ENCODE data around the gene EIF5. TPM values are rescaled to one million over a fixed set of nuclear protein-coding genes. Genes with fewer than 3 reads are reported as not detected.

Gene EIF5
- polyA plus RNA-seq, 1 donor, result 197 TPM

DNA sequence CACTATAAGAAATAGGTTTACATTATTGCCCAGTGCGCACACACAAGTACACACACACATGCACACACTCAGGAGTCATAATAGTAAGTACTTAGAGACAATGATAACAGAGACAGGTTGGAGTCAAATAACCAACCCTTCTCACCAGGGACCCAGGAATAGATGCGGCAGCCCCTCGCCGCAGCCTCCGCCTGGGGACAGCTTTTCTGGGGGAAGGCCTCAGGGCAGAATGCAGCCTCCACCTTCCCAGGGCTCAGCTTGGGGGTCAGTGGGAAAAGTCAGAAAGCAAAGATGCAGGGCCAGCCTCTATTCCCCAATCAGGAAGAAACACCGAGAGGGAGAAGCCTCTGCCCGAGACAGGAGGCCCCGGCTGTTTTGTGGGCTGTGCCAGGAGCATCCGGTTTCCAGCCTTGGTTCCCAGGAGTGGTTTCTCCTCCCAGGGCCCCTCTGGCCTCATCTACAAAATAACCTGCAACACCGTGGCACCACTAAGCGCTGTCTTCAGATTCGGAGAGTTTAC lies 23.4 kb upstream of the EIF5 start:
- Histone ChIP-seq H3K27me3 (ENCODE audit: control insufficient read depth, insufficient read depth, low read length) (no peaks in the 10 kb centered on the region), H3K27ac (ENCODE audit: low read length) (no peak overlapping the region), H3K9me3 (ENCODE audit: control insufficient read depth, low read depth, low read length) (peaks cover 7% of the 10 kb centered on the region), H3K4me1 (ENCODE audit: control insufficient read depth, insufficient read depth, low read length) (no peaks in the 10 kb centered on the region), H3K4me3 (ENCODE audit: low read length) (no peak overlapping the region), H3K36me3 (ENCODE audit: control insufficient read depth, insufficient read depth, low read length) (no peaks in the 10 kb centered on the region)
- WGBS (ENCODE audit: insufficient coverage, low lambda C conversion rate), result no CpG with 5 or more reads among the region's 12 CpGs
- DNase-seq, result no peak

- H3K27me3 ChIP-seq (ENCODE audit: control insufficient read depth, insufficient read depth, low read length), result no peaks in the 10 kb centered on the region
- WGBS (ENCODE audit: insufficient coverage, low lambda C conversion rate), result 60% methylated on average over 1 of the region's 31 CpGs
- no peaks in the 10 kb centered on the region for H3K4me1 ChIP-seq (ENCODE audit: control insufficient read depth, insufficient read depth, low read length)
- H3K27ac ChIP-seq (ENCODE audit: low read length), result no peak overlapping the region
- no peak for DNase-seq
- H3K36me3 ChIP-seq (ENCODE audit: control insufficient read depth, insufficient read depth, low read length), result no peaks in the 10 kb centered on the region
- H3K4me3 ChIP-seq (ENCODE audit: low read length), result no peak overlapping the region
- peaks cover 6% of the 10 kb centered on the region for H3K9me3 ChIP-seq (ENCODE audit: control insufficient read depth, low read depth, low read length)
Measured at GRCh38 chr14:103311171-103311997, 22.7 kb upstream of the EIF5 start.

GRCh38 chr14:103312006-103312635 lies 21.9 kb upstream of the EIF5 start:
- no peak for DNase-seq
- Histone ChIP-seq H3K36me3 (ENCODE audit: control insufficient read depth, insufficient read depth, low read length) (no peaks in the 10 kb centered on the region), H3K4me1 (ENCODE audit: control insufficient read depth, insufficient read depth, low read length) (no peaks in the 10 kb centered on the region), H3K9me3 (ENCODE audit: control insufficient read depth, low read depth, low read length) (no peaks in the 10 kb centered on the region), H3K27ac (ENCODE audit: low read length) (no peak overlapping the region), H3K27me3 (ENCODE audit: control insufficient read depth, insufficient read depth, low read length) (no peaks in the 10 kb centered on the region), H3K4me3 (ENCODE audit: low read length) (no peak overlapping the region)
- WGBS (ENCODE audit: insufficient coverage, low lambda C conversion rate), result no CpG with 5 or more reads among the region's 14 CpGs

DNA sequence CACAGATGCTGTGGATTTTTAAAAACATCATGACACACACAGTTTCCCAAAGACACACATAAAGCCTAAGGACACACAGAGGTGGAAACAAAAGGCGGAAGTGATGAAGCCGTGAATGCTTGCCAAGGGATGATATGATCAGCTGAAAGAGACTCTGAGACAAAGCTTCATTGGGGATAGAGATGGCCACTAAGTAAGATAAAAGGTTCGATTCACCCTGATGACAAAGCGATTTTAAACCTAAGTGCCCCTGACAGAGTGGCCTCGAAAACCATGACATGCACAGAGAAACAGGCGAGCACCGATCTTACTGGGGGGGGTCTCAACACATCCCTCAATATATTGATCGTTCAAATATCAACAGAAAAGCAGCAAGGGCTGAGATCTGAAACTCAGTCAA lies 20.3 kb upstream of the EIF5 start:
- H3K27ac ChIP-seq (ENCODE audit: low read length), result no peak overlapping the region
- WGBS (ENCODE audit: insufficient coverage, low lambda C conversion rate), result no CpG with 5 or more reads among the region's 8 CpGs
- H3K27me3 ChIP-seq (ENCODE audit: control insufficient read depth, insufficient read depth, low read length), result no peaks in the 10 kb centered on the region
- no peaks in the 10 kb centered on the region for H3K9me3 ChIP-seq (ENCODE audit: control insufficient read depth, low read depth, low read length)
- H3K4me1 ChIP-seq (ENCODE audit: control insufficient read depth, insufficient read depth, low read length), result no peaks in the 10 kb centered on the region
- no peak for DNase-seq
- no peak overlapping the region for H3K4me3 ChIP-seq (ENCODE audit: low read length)
- no peaks in the 10 kb centered on the region for H3K36me3 ChIP-seq (ENCODE audit: control insufficient read depth, insufficient read depth, low read length)

DNA sequence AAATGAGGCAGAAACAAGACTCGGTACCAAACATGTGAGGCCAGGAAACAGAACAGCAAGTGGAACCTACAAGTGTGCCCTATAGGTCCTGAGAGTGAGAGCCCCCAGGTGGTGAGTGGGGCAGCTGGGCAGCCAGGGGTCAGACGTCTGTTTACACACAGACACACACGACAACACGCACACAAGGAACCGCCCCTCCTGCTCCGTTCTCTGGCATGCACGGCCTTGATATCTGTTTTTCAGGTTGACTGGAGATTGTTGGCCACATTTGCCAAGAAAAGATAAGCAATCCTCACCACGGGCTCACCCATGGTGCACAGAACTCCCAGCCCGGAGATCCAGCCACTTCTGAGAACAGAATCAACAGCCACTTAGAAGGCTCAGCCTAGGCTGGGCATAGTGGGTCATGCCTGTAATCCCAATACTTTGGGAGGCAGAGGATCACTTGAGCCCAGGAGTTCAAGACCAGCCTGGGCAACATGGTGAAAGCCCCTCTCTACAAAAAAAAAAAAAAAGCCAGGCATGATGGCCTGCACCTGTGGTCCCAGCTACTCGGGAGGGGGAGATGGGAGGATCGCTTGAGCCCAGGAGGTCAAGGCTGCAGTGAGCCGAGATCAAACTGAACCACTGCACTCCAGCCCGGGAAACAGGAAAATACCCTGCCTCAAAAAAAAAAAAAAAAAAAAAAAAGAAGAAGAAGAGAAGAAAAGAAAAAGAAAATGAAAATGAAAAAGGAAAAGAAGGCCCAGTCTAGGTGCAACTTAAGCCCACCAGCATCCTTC lies 19.4 kb upstream of the EIF5 start:
- Histone ChIP-seq H3K27me3 (ENCODE audit: control insufficient read depth, insufficient read depth, low read length) (no peaks in the 10 kb centered on the region), H3K4me3 (ENCODE audit: low read length) (no peak overlapping the region), H3K4me1 (ENCODE audit: control insufficient read depth, insufficient read depth, low read length) (no peaks in the 10 kb centered on the region), H3K36me3 (ENCODE audit: control insufficient read depth, insufficient read depth, low read length) (no peaks in the 10 kb centered on the region), H3K27ac (ENCODE audit: low read length) (no peak overlapping the region), H3K9me3 (ENCODE audit: control insufficient read depth, low read depth, low read length) (no peaks in the 10 kb centered on the region)
- WGBS (ENCODE audit: insufficient coverage, low lambda C conversion rate), result 76% methylated on average over 2 of the region's 13 CpGs
- DNase-seq, result no peak

DNA sequence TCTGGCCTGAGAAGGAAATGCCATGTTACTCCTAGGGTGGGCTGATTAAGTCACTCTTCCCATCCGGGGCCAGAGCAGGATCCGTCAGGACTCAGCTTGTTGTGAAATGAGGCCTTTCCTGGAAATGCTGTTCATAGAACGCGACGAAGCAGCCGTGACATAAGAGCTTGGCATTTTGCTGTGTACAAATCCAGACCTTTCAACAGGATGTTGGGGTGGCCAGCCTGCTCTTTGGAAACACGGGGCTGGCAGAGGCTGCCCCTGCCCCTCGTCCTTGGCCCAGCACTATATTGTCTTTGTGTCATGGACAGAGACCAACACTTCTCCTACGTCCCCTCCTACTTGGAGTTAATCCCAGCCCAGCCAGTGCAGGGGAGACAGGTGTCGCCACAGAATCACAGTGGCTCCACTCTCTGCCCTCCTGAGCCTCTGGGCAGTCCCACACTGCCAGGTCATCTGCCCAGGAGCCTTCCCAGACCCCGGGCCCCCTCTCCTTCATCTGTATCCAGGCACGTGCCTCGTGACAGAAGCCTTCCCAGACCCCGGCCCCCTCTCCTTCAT lies 18.6 kb upstream of the EIF5 start:
- H3K9me3 ChIP-seq (ENCODE audit: control insufficient read depth, low read depth, low read length), result no peaks in the 10 kb centered on the region
- no CpG with 5 or more reads among the region's 14 CpGs for WGBS (ENCODE audit: insufficient coverage, low lambda C conversion rate)
- no peaks in the 10 kb centered on the region for H3K36me3 ChIP-seq (ENCODE audit: control insufficient read depth, insufficient read depth, low read length)
- H3K27ac ChIP-seq (ENCODE audit: low read length), result no peak overlapping the region
- H3K4me1 ChIP-seq (ENCODE audit: control insufficient read depth, insufficient read depth, low read length), result no peaks in the 10 kb centered on the region
- DNase-seq, result no peak
- no peaks in the 10 kb centered on the region for H3K27me3 ChIP-seq (ENCODE audit: control insufficient read depth, insufficient read depth, low read length)
- H3K4me3 ChIP-seq (ENCODE audit: low read length), result no peak overlapping the region

DNA sequence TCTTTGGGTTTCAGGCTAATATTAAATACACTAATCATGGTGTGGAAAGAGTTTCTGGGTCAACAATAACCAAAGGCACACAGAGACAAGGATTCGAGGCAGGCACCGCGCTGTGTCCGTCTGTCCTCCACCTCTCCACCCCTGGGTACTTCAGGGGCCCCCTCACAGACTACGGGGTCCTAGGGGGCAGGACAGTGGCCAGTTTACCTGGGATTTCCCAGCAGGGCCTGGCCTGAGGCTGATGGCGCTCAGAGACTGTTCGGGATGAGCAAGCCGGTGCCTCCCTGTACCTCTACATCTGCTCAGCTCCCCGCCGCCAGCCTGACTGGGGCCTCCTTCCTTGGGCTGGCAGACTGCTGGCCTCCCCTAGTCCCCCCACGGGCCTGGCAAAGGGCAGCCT lies 18.1 kb upstream of the EIF5 start:
- H3K4me1 ChIP-seq (ENCODE audit: control insufficient read depth, insufficient read depth, low read length), result no peaks in the 10 kb centered on the region
- no peaks in the 10 kb centered on the region for H3K27me3 ChIP-seq (ENCODE audit: control insufficient read depth, insufficient read depth, low read length)
- DNase-seq, result no peak
- no peaks in the 10 kb centered on the region for H3K9me3 ChIP-seq (ENCODE audit: control insufficient read depth, low read depth, low read length)
- no CpG with 5 or more reads among the region's 11 CpGs for WGBS (ENCODE audit: insufficient coverage, low lambda C conversion rate)
- no peaks in the 10 kb centered on the region for H3K36me3 ChIP-seq (ENCODE audit: control insufficient read depth, insufficient read depth, low read length)
- H3K4me3 ChIP-seq (ENCODE audit: low read length), result no peak overlapping the region
- H3K27ac ChIP-seq (ENCODE audit: low read length), result no peak overlapping the region

DNA sequence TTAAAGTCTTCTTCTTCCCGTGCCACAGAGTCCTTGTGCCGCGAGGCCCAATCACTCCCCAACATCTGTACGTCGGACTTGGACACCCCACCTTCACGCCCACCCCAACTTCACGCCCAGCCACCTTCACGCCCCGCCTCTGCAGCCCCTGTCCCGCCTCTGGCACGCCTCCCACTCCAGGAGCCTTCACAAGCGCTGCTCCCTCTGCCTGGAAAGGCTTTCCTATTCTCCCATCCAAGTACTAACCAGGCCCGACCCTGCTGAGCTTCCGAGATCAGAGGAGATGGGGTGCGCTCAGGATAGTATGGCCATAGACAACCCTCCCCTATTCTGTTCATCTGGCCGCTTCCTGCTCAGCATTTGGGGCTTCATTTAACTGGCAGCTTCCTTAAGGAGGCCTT lies 17.3 kb upstream of the EIF5 start:
- no CpG with 5 or more reads among the region's 16 CpGs for WGBS (ENCODE audit: insufficient coverage, low lambda C conversion rate)
- DNase-seq, result no peak
- Histone ChIP-seq H3K4me1 (ENCODE audit: control insufficient read depth, insufficient read depth, low read length) (no peaks in the 10 kb centered on the region), H3K4me3 (ENCODE audit: low read length) (no peak overlapping the region), H3K27ac (ENCODE audit: low read length) (no peak overlapping the region), H3K36me3 (ENCODE audit: control insufficient read depth, insufficient read depth, low read length) (no peaks in the 10 kb centered on the region), H3K9me3 (ENCODE audit: control insufficient read depth, low read depth, low read length) (no peaks in the 10 kb centered on the region), H3K27me3 (ENCODE audit: control insufficient read depth, insufficient read depth, low read length) (no peaks in the 10 kb centered on the region)

DNA sequence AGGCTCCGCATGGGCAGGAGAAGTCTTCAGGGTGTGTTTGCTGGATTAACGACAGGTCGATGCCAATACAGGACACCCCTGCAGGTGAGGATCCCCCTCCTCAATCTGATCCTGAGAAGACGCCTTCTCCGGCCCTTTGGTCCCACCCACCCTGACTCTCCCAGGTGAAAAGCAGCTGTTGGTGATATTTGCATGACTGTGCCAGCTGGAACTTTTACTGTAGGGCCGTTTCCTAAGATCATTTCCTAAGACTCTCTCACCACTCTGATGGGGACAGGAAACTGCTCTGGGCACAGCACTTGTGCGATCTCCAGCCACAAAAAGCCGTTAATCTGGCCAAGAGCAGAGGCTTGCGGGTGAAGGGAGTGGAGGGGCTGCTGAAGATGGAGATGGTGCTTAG lies 16.8 kb upstream of the EIF5 start:
- Histone ChIP-seq H3K27ac (ENCODE audit: low read length) (no peak overlapping the region), H3K4me3 (ENCODE audit: low read length) (no peak overlapping the region), H3K9me3 (ENCODE audit: control insufficient read depth, low read depth, low read length) (no peaks in the 10 kb centered on the region), H3K4me1 (ENCODE audit: control insufficient read depth, insufficient read depth, low read length) (no peaks in the 10 kb centered on the region), H3K27me3 (ENCODE audit: control insufficient read depth, insufficient read depth, low read length) (no peaks in the 10 kb centered on the region), H3K36me3 (ENCODE audit: control insufficient read depth, insufficient read depth, low read length) (no peaks in the 10 kb centered on the region)
- DNase-seq, result no peak
- WGBS (ENCODE audit: insufficient coverage, low lambda C conversion rate), result 100% methylated on average over 1 of the region's 9 CpGs

DNA sequence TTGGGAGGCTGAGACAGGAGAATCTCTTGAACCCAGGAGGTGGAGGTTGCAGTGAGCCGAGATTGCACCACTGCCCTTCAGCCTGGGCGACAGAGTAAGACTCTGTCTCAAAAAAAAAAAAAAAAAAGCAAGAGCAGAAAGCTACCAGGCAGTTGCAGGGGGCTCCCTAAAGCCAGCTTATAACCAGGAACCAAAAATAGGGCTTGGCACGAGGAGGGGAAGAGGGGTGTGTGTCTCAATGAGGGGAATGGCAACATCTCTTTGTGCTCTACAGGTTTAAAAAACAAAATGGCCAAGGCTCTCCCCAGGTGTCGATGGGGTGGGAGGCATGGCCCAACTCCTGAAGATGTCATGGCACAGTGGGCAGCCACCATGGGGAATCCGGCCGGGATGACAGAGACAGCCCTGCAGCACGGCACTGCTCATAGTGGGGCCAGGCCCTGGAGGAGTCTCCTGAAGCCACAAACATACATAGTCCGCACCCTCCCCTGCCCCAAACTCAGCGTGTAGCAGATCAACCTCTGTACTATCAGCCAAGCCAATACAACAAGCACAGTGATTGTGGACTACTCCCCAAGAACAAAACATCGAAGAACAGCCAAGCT lies 16.0 kb upstream of the EIF5 start:
- Histone ChIP-seq H3K9me3 (ENCODE audit: control insufficient read depth, low read depth, low read length) (no peaks in the 10 kb centered on the region), H3K36me3 (ENCODE audit: control insufficient read depth, insufficient read depth, low read length) (no peaks in the 10 kb centered on the region), H3K27ac (ENCODE audit: low read length) (no peak overlapping the region), H3K4me3 (ENCODE audit: low read length) (no peak overlapping the region), H3K27me3 (ENCODE audit: control insufficient read depth, insufficient read depth, low read length) (no peaks in the 10 kb centered on the region), H3K4me1 (ENCODE audit: control insufficient read depth, insufficient read depth, low read length) (no peaks in the 10 kb centered on the region)
- DNase-seq, result no peak
- 100% methylated on average over 1 of the region's 10 CpGs for WGBS (ENCODE audit: insufficient coverage, low lambda C conversion rate)
